CD4-positive, CD25-positive, alpha-beta regulatory T cell (primary cell): ENCODE data around the gene LIPH. TPM values are rescaled to one million over a fixed set of nuclear protein-coding genes. Genes with fewer than 3 reads are reported as not detected.
"Not testable (repeated sequence)": the region's sequence is repeated elsewhere in the genome, so short reads cannot be mapped to it uniquely, and the experiment has no call there.

Experiments
- ATAC-seq, 2 donors: fragments of 150-1000 bp; cut with Tn5 transposase; one replicate each; pipeline ENCODE4 v1.10.0; 2021; ENCODE audit warnings: low read depth in 2 of 2, moderate number of reproducible peaks in 2 of 2, moderate library complexity in 1 of 2
- DNase-seq, 3 donors: peaks; one replicate each; pipeline versions ENCODE4 v3.0.0 to v3.0.0-alpha.2; 2012 to 2022; ENCODE audit warnings: mixed read lengths in 1 of 3
- H3K27ac ChIP-seq: one replicate; pipeline ENCODE4 v1.7.0; 2013; ENCODE audit warnings: mild to moderate bottlenecking, low read length; ENCODE audit not compliant: insufficient read depth, poor library complexity, severe bottlenecking
- H3K27me3 ChIP-seq: one replicate; pipeline ENCODE4 v1.7.0; 2013; ENCODE audit warnings: low read length; ENCODE audit not compliant: control insufficient read depth, insufficient read depth
- H3K36me3 ChIP-seq: one replicate; pipeline ENCODE4 v1.7.0; 2013; ENCODE audit warnings: mild to moderate bottlenecking, low read length, moderate library complexity; ENCODE audit not compliant: control insufficient read depth, insufficient read depth
- H3K4me1 ChIP-seq: 2 replicates; pipeline ENCODE4 v1.7.0; 2013; ENCODE audit warnings: mild to moderate bottlenecking, low read length; ENCODE audit not compliant: insufficient read depth, control insufficient read depth, poor library complexity, severe bottlenecking
- H3K4me3 ChIP-seq: one replicate; pipeline ENCODE4 v1.7.0; 2013; ENCODE audit warnings: low read depth, mild to moderate bottlenecking, low read length, moderate library complexity
- H3K9me3 ChIP-seq, 2 experiments: 1 replicate in 1 of 2; 2 replicates in 1 of 2; pipeline ENCODE4 v1.7.0; 2013; ENCODE audit warnings: low read length in 2 of 2, mild to moderate bottlenecking in 1 of 2, moderate library complexity in 1 of 2; ENCODE audit not compliant: control insufficient read depth in 2 of 2
- H3K27ac Mint-ChIP-seq, 3 donors: one replicate each; pipeline ENCODE4 v1.8.0; 2020 to 2022; ENCODE audit warnings: mild to moderate bottlenecking in 3 of 3, mixed read lengths in 3 of 3, moderate library complexity in 2 of 3
- H3K27me3 Mint-ChIP-seq: one replicate; pipeline ENCODE4 v1.8.0; 2022; ENCODE audit warnings: mild to moderate bottlenecking, mixed read lengths
- H3K36me3 Mint-ChIP-seq: one replicate; pipeline ENCODE4 v1.8.0; 2020; ENCODE audit warnings: mixed read lengths
- H3K4me1 Mint-ChIP-seq, 4 donors: one replicate each; pipeline ENCODE4 v1.8.0; 2020 to 2022; ENCODE audit warnings: mixed read lengths in 4 of 4, mild to moderate bottlenecking in 1 of 4
- H3K4me3 Mint-ChIP-seq, 4 donors: one replicate each; pipeline ENCODE4 v1.8.0; 2020 to 2022; ENCODE audit warnings: mild to moderate bottlenecking in 4 of 4, mixed read lengths in 4 of 4, moderate library complexity in 3 of 4
- H3K9me3 Mint-ChIP-seq, 7 donors: one replicate each; pipeline ENCODE4 v1.8.0; 2020 to 2022; ENCODE audit warnings: mixed read lengths in 7 of 7, mild to moderate bottlenecking in 3 of 7, moderate library complexity in 2 of 7
- polyA plus RNA-seq, 4 donors: library from polyadenylated mRNA; unstranded; fragments of 300-500 nt; fragmentation: Illumina TruSeq; gene quantifications; one replicate each; pipeline ENCODE4 v1.2.3, GENCODE V29; 2021
- total RNA-seq: library from RNA; stranded (reverse); gene quantifications from one replicate; pipeline ENCODE4 v1.2.3, GENCODE V29; 2022

The LIPH gene
- total and polyA plus RNA-seq, 5 donors from 2014 or later: not detected

DNA sequence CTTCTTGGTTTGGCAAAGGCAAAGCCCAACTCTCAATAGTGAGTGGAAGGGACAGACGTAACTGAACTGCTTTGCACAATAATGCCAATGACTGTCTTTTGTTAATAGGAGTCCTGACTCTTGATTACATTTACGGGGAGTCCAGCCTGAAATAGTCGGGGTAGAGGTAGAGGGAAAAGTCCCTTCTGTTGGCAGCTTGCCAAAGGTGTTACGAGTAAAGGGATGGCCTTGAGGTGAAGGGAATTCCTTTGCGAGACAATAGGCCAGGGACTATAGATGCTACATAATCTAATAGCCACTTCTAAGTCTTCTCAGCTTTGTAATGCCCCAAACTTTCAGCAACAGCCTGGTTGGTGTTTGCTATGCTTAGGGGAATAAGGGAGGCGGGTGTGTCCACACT is 31.5 kb upstream of the LIPH start:
- ATAC-seq: no peak
- no peak for DNase-seq
- Mint-ChIP-seq H3K36me3 (peaks cover 4% of the 10 kb centered on the region), H3K27ac (peak overlapping the region in 1 of 3 donors; percentile 52), H3K27me3 (peaks cover 10% of the 10 kb centered on the region), H3K9me3 (no peaks in the 10 kb centered on the region), H3K4me3 (no peak overlapping the region), H3K4me1 (peaks cover 10 to 32% (median 18%) of the 10 kb centered on the region in 4 donors)
- Histone ChIP-seq H3K27ac (no peak overlapping the region), H3K36me3 (no peaks in the 10 kb centered on the region), H3K4me3 (no peak overlapping the region), H3K9me3 (no peaks in the 10 kb centered on the region), H3K27me3 (no peaks in the 10 kb centered on the region), H3K4me1 (peaks cover 15% of the 10 kb centered on the region)

DNA sequence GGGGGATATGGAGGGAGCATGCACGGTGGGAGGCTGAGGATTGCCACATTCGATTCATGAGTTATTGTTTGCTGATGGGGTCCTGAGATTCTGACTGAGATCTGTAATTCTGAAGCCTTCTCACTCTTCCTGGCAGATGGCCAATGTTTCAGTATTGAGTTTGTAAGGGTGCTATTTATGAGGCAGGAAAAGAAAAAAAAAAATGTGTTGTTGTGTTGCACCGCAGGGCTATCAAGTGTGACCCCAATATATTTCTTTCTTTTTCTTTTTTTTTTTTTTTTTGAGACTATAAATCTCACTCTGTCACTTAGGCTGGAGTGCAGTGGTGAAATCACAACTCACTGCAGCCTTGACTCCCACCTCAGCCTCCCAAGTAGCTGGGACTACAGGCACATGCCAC is 30.5 kb upstream of the LIPH start:
- no peak for DNase-seq
- H3K27ac ChIP-seq: no peak overlapping the region

DNA sequence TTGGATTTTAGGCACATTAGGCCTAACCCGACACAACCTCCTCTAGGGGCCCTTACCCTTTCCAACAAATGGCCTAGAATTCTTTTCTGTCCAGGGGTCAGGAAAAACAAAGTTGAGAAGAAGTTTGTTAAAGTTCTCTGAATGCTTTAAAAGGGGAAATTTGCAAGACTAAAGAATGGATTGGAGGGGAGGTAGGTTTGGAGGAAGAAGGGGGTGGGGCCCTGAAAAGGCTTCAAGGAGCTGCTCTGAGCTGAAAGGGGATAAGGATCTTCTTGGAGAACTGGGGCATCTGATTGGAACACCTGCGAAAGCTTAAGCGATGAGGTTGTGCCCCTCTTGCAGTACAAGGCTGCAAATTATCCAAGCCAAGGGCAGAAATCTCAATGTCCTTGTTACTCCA is 29.8 kb upstream of the LIPH start:
- Mint-ChIP-seq H3K4me3 (peak overlapping the region in 1 of 4 donors; percentile 69), H3K36me3 (no peaks in the 10 kb centered on the region), H3K4me1 (peaks cover 4 to 21% (median 11%) of the 10 kb centered on the region in 4 donors), H3K27ac (peak overlapping the region in 1 of 3 donors; percentile 61), H3K9me3 (peaks cover 0 to 4% (median 0%) of the 10 kb centered on the region in 7 donors), H3K27me3 (peaks cover 10% of the 10 kb centered on the region)
- Histone ChIP-seq H3K27ac (no peak overlapping the region), H3K9me3 (no peaks in the 10 kb centered on the region), H3K27me3 (no peaks in the 10 kb centered on the region), H3K4me3 (no peak overlapping the region), H3K4me1 (peaks cover 15% of the 10 kb centered on the region), H3K36me3 (no peaks in the 10 kb centered on the region)
- DNase-seq: no peak
- no peak for ATAC-seq

More for the DNA sequence above, 30.5 kb upstream of the LIPH start:
- Histone ChIP-seq H3K9me3 (no peaks in the 10 kb centered on the region), H3K4me3 (no peak overlapping the region), H3K27me3 (no peaks in the 10 kb centered on the region), H3K36me3 (no peaks in the 10 kb centered on the region), H3K4me1 (peaks cover 15% of the 10 kb centered on the region)
- peaks cover 4 to 24% (median 11%) of the 10 kb centered on the region in 4 donors for H3K4me1 Mint-ChIP-seq
- no peaks in the 10 kb centered on the region for H3K36me3 Mint-ChIP-seq
- peak overlapping the region in 1 of 4 donors; percentile 69 for H3K4me3 Mint-ChIP-seq
- ATAC-seq: no peak
- peaks cover 0 to 4% (median 0%) of the 10 kb centered on the region in 7 donors for H3K9me3 Mint-ChIP-seq
- peak overlapping the region in 1 of 3 donors; percentile 61 for H3K27ac Mint-ChIP-seq
- peaks cover 10% of the 10 kb centered on the region for H3K27me3 Mint-ChIP-seq

DNA sequence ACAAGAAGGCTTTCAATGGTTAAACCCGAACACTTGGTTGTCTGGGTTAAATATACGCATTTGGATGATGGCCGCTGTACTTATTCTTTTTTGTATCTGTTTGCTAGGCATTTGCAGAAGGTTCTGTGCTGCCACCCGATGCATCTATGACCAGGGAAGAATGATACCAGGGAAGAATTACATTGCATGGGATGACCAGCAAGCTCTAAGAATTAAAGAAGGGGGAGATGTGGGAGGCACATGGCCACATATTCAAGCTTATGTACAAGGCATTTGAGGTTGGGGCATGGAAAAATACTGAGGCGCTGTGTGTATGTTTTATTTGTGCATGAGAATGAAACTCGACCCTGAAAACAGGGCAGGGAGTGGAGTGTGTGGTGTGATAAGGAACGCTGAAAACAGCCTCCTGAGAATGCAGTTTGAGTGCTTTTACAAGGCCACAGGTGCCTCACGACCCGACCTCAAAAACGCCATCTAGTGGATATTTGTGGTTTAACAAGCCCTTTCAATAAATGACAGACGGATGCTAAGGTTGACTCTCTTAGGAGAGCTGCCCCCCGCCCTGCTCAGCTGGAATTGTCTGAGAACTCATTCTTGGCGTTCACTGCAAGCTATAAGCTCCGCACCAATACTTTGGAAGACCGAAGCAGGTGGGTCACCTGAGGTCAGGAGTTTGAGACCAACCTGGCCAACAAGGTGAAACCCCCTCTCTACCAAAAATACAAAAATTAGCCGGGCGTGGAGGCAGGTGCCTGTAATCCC is 22.9 kb upstream of the LIPH start:
- H3K27me3 ChIP-seq, H3K4me1 ChIP-seq, H3K36me3 ChIP-seq, H3K4me3 ChIP-seq, H3K9me3 ChIP-seq, H3K27ac ChIP-seq, H3K36me3 Mint-ChIP-seq, H3K27ac Mint-ChIP-seq, H3K4me1 Mint-ChIP-seq, H3K4me3 Mint-ChIP-seq: not testable (repeated sequence)
- Mint-ChIP-seq H3K27me3 (peaks cover 10% of the 10 kb centered on the region), H3K9me3 (peaks cover 0 to 17% (median 13%) of the 10 kb centered on the region in 7 donors)
- ATAC-seq (peak; percentile 73 to 80), DNase-seq (peak; percentile 19 to 71 (median 70))

DNA sequence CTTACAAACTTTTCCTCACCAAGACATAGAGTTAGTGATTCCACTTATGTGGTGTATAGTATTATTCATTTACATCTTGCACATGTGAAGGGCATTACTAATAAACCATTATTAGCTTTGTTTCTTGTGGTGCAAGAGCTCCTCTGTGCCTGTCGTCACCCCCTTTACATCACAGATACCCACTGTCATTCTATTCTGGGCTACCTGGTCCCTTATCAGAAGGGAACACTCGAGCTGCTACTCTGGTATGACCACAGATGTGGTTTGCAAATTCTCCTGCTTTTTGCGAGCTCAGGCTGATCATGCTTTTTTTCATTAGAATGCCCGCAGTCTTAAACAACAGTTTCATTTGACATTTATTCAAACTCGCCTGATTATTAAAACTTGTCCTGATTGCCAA is 19.8 kb upstream of the LIPH start:
- Mint-ChIP-seq H3K27ac (no peak overlapping the region), H3K4me1 (peaks cover 0 to 6% (median 6%) of the 10 kb centered on the region in 4 donors), H3K9me3 (peaks cover 0 to 17% (median 11%) of the 10 kb centered on the region in 7 donors), H3K36me3 (no peaks in the 10 kb centered on the region), H3K4me3 (no peak overlapping the region), H3K27me3 (peaks cover 10% of the 10 kb centered on the region)
- no peak for ATAC-seq
- H3K27me3 ChIP-seq: no peaks in the 10 kb centered on the region
- no peaks in the 10 kb centered on the region for H3K4me1 ChIP-seq
- H3K9me3 ChIP-seq: peaks cover 8 to 9% of the 10 kb centered on the region in 2 experiments
- H3K36me3 ChIP-seq: no peaks in the 10 kb centered on the region
- no peak for DNase-seq
- H3K27ac ChIP-seq: no peak overlapping the region
- H3K4me3 ChIP-seq: no peak overlapping the region

DNA sequence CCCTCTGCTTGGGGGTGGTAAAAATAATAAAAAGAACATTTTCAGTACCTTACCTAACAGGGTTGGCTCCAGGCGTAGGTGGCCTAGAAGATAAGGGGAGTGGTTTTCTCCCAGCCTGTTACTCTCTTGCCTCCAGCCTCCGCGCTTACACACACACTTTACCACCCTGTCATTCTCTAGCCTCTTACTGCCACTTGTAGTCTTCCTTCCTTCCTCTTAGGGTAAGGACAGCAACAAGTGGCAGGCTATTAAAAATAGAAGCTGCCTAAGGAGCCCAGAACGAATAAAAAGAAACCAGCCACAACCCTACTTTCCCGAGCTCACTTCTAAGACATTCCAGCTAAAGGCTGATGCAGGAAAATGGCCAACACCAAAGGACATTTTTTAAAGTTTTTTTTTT is 9.6 kb upstream of the LIPH start:
- Mint-ChIP-seq H3K9me3 (peaks cover 0 to 4% (median 0%) of the 10 kb centered on the region in 7 donors), H3K27ac (peak overlapping the region in 1 of 3 donors; percentile 69), H3K4me3 (peak overlapping the region in 1 of 4 donors; percentile 32), H3K27me3 (peaks cover 25% of the 10 kb centered on the region), H3K4me1 (peaks cover 0 to 14% (median 8%) of the 10 kb centered on the region in 4 donors), H3K36me3 (no peaks in the 10 kb centered on the region)
- Histone ChIP-seq H3K27ac (no peak overlapping the region), H3K4me3 (no peak overlapping the region), H3K4me1 (peaks cover 6% of the 10 kb centered on the region), H3K9me3 (no peaks in the 10 kb centered on the region), H3K27me3 (peaks cover 2% of the 10 kb centered on the region), H3K36me3 (no peaks in the 10 kb centered on the region)
- no peak for ATAC-seq
- no peak for DNase-seq

DNA sequence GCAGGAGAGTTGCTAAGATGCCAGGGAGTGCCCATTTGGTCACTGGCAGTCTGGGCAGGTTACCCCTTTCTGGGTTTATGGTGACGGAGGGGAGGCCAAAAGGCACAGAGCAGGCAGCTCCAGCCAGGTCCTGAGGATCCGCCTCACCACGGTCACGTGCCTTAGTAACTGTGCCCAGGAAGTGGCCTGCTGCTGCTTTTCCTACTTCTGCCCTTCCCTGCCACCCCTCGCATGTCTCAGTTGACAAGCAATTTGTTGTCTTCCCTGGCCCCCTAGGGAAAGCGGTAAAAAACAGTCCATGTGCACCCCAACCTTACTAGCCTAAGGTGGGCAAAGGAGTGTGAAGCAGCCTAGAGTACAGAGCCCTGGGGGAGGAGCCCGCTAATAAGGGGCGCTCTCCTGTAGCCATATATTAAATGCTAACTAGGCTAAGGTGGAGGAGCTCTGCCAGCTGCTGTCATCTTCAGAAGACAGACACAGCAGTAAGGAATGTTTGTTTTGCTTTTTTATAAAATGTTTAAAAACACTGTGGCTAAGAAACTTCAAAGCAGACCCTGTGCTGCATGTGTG is 9.1 kb upstream of the LIPH start:
- H3K27me3 Mint-ChIP-seq: peaks cover 25% of the 10 kb centered on the region
- peaks cover 0 to 4% (median 0%) of the 10 kb centered on the region in 7 donors for H3K9me3 Mint-ChIP-seq
- Histone ChIP-seq H3K9me3 (no peaks in the 10 kb centered on the region), H3K27ac (no peak overlapping the region), H3K27me3 (peaks cover 2% of the 10 kb centered on the region), H3K4me3 (no peak overlapping the region), H3K36me3 (no peaks in the 10 kb centered on the region), H3K4me1 (peaks cover 6% of the 10 kb centered on the region)
- DNase-seq (no peak), ATAC-seq (no peak)
- peak overlapping the region in 1 of 4 donors; percentile 71 for H3K4me3 Mint-ChIP-seq
- no peak overlapping the region for H3K27ac Mint-ChIP-seq
- H3K4me1 Mint-ChIP-seq: peaks cover 0 to 14% (median 8%) of the 10 kb centered on the region in 4 donors
- no peaks in the 10 kb centered on the region for H3K36me3 Mint-ChIP-seq
